K562 (cell line): ENCODE data around the gene DOCK7. TPM values are rescaled to one million over a fixed set of nuclear protein-coding genes. Genes with fewer than 3 reads are reported as not detected.

Experiments
- DMBX1 ChIP-seq: fragments of 250-450 bp; sonication (Bioruptor Pico); IDR thresholded peaks from 2 replicates; pipeline ENCODE4 v1.8.0; 2022; ENCODE audit warnings: inconsistent platforms, mild to moderate bottlenecking, moderate library complexity, borderline replicate concordance
- GTF2B ChIP-seq: IDR thresholded peaks from 2 replicates; pipeline ENCODE4 v1.6.1; 2011; ENCODE audit not compliant: insufficient read length; ENCODE audit errors: extremely low read depth
- NCOA4 ChIP-seq: fragments of 450-650 bp; IDR thresholded peaks from 2 replicates; pipeline ENCODE4 v1.6.1; 2018; ENCODE audit warnings: mild to moderate bottlenecking; ENCODE audit not compliant: partially characterized antibody
- PRDM10 ChIP-seq: fragments of 450-650 bp; IDR thresholded peaks from 2 replicates; pipeline ENCODE4 v1.6.1; 2018; ENCODE audit not compliant: partially characterized antibody
- RHOXF2B ChIP-seq: fragments of 250-450 bp; sonication (Bioruptor Pico); conservative IDR thresholded peaks from 2 replicates; pipeline ENCODE4 v1.5.1; 2021
- SIN3A ChIP-seq, 2 experiments: fragments of 150-350 bp in 1 of 2; IDR thresholded peaks; 2 replicates each; pipeline ENCODE4 v1.6.1; 2011 to 2016; ENCODE audit warnings: borderline replicate concordance in 2 of 2, low read depth in 2 of 2, low read length in 2 of 2, mild to moderate bottlenecking in 2 of 2, moderate library complexity in 2 of 2; ENCODE audit not compliant: control insufficient read depth in 1 of 2
- TAF7 ChIP-seq: fragments of 450-650 bp; IDR thresholded peaks from 2 replicates; pipeline ENCODE4 v1.6.1; 2016; ENCODE audit warnings: missing genetic modification characterization, missing compliant biosample characterization
- TBP ChIP-seq: optimal IDR thresholded peaks from 2 replicates; pipeline ENCODE3; 2011; ENCODE audit warnings: low read depth, low read length, improper control_type of control experiment
- ZNF668 ChIP-seq: fragments of 250-450 bp; sonication (Bioruptor Pico); IDR thresholded peaks from 2 replicates; pipeline ENCODE4 v1.8.0; 2022; ENCODE audit warnings: mild to moderate bottlenecking, inconsistent platforms
- polyA plus RNA-seq, 8 experiments: library from polyadenylated mRNA; depleted of rRNA in 4 of 8; stranded (reverse) in 5 of 8; unstranded in 3 of 8; fragments of >200 nt; fragmentation: Nextera tagmentation in 2 of 8; fragmentation: Illumina TruSeq in 1 of 8; extraction: Ambion mirVana in 2 of 8; extraction: Trizol in 1 of 8; gene quantifications; 2 replicates each; pipeline versions ENCODE4 v1.2.1 to v1.2.3, GENCODE V29; 2011 to 2014; ENCODE audit warnings: inconsistent platforms in 1 of 8, missing spikeins in 1 of 8
- total RNA-seq, 7 experiments: library from RNA; depleted of rRNA in 6 of 7; stranded (reverse); fragments of >200 nt in 6 of 7; fragmentation: Illumina TruSeq in 2 of 7; extraction: Trizol in 2 of 7; gene quantifications; 2 replicates each; pipeline versions ENCODE4 v1.2.1 to v1.2.3, GENCODE V29; 2011 to 2021; ENCODE audit warnings: low replicate concordance in 1 of 7
- TF ChIP-seq, protein P1 (sequence below): sonication (generic); formaldehyde crosslinking; IDR thresholded peaks from 2 replicates; pipeline ENCODE4 v1.8.0; 2022; ENCODE audit warnings: mild to moderate bottlenecking, missing genetic modification reagents
- TF ChIP-seq, protein P2 (sequence below): fragments of 250-450 bp; sonication (Bioruptor Pico); IDR thresholded peaks from 2 replicates; pipeline ENCODE4 v1.5.0; 2021; ENCODE audit warnings: mild to moderate bottlenecking, moderate library complexity
- TF ChIP-seq, protein P3 (sequence below): fragments of 450-650 bp; formaldehyde crosslinking; IDR thresholded peaks from 2 replicates; pipeline ENCODE4 v1.4.0; 2020; ENCODE audit warnings: mild to moderate bottlenecking, moderate library complexity
- TF ChIP-seq, protein P4 (sequence below): fragments of 450-650 bp; IDR thresholded peaks from 2 replicates; pipeline ENCODE4 v1.6.1; 2017; ENCODE audit warnings: antibody characterized with exemption

DOCK7 gene
- total and polyA plus RNA-seq, 9 of the 15 experiments (the other 6 are each of a cell fraction or from before 2014, with no cell fraction given): 4.9 to 35.1 (median 12.6) TPM

- TF ChIP-seq, protein P1, sequence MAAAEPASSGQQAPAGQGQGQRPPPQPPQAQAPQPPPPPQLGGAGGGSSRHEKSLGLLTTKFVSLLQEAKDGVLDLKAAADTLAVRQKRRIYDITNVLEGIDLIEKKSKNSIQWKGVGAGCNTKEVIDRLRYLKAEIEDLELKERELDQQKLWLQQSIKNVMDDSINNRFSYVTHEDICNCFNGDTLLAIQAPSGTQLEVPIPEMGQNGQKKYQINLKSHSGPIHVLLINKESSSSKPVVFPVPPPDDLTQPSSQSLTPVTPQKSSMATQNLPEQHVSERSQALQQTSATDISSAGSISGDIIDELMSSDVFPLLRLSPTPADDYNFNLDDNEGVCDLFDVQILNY (CRISPR knock-in tag): peak; percentile 64; the same call in 1 of the 2 replicates
- TF ChIP-seq TBP (peak; percentile 83), RHOXF2B (CRISPR knock-in tag) (no peak), ZNF668 (no peak), DMBX1 (no peak), GTF2B (no peak), TAF7 (0 out of 2 replicates have a peak, but pooled peaks have one; percentile 8), SIN3A (IDR thresholded peaks at IDR 0.05; ENCODE audit: borderline replicate concordance in 2 of 2, control insufficient read depth in 1 of 2, low read depth in 2 of 2, low read length in 2 of 2) (peak; percentile 22 to 76; a peak in 1 of 4 replicates), NCOA4 (no peak), PRDM10 (no peak)
- TF ChIP-seq, protein P2, sequence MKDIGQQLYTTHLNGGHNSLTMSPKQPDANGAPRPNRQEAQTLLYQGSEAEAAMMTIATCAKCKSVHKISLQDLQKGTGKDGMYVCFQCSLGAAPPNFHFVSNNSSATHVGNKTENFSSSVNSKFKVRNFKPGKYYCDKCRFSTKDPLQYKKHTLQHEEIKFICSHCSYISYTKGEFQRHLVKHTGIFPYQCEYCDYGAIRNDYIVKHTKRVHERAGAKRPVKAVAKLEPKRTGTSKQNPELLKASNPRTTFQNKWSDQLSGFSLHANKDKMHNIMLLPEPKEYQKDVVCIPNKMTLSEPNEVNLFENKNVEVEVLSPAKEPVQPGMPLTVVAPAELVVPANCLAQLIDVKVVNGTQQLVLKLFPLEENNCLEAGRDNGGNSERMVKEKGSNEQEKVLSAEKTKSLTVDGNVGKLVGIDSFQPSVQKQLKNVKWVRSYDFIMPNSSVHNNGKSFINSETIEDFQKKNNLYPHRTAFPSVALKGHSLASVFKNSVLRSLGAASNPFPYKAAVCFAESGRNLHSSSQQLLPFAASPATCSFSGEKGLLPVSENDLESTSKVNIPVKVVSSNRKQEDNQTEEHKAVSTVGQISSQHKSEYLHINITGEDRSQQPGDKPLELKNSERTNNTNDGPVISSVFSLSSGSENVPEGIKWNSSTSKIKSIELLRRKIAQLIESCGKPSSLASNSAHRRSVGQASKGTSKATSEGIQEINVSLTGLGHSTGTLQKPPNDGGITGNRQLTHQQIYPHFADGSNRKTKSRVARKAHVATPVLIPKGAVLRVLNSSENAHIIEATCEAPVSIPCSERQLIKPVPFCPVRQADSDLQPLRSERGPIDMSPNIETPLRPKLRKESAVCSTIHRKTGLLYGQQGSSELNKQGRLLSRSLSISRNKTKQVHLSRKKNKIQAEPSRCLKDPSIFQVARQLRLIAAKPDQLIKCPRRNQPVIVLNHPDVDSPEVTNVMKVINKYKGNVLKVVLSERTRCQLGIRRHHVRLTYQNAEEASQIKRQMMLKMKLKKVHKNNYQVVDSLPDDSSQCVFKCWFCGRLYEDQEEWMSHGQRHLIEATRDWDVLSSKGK: no peak
- TF ChIP-seq, protein P3, sequence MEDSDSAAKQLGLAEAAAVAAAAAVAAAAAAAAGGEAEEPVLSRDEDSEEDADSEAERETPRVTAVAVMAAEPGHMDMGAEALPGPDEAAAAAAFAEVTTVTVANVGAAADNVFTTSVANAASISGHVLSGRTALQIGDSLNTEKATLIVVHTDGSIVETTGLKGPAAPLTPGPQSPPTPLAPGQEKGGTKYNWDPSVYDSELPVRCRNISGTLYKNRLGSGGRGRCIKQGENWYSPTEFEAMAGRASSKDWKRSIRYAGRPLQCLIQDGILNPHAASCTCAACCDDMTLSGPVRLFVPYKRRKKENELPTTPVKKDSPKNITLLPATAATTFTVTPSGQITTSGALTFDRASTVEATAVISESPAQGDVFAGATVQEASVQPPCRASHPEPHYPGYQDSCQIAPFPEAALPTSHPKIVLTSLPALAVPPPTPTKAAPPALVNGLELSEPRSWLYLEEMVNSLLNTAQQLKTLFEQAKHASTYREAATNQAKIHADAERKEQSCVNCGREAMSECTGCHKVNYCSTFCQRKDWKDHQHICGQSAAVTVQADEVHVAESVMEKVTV (CRISPR knock-in tag): no peak
- TF ChIP-seq, protein P4, sequence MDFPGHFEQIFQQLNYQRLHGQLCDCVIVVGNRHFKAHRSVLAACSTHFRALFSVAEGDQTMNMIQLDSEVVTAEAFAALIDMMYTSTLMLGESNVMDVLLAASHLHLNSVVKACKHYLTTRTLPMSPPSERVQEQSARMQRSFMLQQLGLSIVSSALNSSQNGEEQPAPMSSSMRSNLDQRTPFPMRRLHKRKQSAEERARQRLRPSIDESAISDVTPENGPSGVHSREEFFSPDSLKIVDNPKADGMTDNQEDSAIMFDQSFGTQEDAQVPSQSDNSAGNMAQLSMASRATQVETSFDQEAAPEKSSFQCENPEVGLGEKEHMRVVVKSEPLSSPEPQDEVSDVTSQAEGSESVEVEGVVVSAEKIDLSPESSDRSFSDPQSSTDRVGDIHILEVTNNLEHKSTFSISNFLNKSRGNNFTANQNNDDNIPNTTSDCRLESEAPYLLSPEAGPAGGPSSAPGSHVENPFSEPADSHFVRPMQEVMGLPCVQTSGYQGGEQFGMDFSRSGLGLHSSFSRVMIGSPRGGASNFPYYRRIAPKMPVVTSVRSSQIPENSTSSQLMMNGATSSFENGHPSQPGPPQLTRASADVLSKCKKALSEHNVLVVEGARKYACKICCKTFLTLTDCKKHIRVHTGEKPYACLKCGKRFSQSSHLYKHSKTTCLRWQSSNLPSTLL: no peak
Measured at GRCh38 chr1:62436466-62437272, 251.5 kb downstream of the DOCK7 start, which contains the start of gene USP1 (continued).
